H1 (cell line): ENCODE results near the gene GGA2. TPM values are rescaled to one million over a fixed set of nuclear protein-coding genes. Genes with fewer than 3 reads are reported as not detected.

Experiments used
- CTCF ChIA-PET: fragments of 300-600 bp; sonication (Branson Sonifier 250); formaldehyde crosslinking; loops from one replicate; lab custom pipeline; 2021; ENCODE audit not compliant: partially characterized antibody; lab: Charles Lee
- POLR2A ChIA-PET: fragments of 300-600 bp; sonication (Branson Sonifier 250); formaldehyde crosslinking; loops from one replicate; lab custom pipeline; 2021; ENCODE audit warnings: inconsistent platforms; ENCODE audit not compliant: partially characterized antibody; lab: Charles Lee
- DNase-seq, 2 experiments: peaks; one replicate each; pipeline versions ENCODE4 v3.0.0 to v3.0.0-alpha.2; 2010 to 2022; ENCODE audit warnings: low spot score in 2 of 2, low read depth in 1 of 2, mixed read lengths in 1 of 2
- FAIRE-seq: peaks from 2 replicates; lab custom pipeline; 2011; peaks lifted over from hg19 to GRCh38; lab: Jason Lieb, UNC
- H2AFZ ChIP-seq: 2 replicates; pipeline ENCODE4 v1.8.1; 2012; ENCODE audit warnings: low read length, inconsistent platforms
- H2AK5ac ChIP-seq: 2 replicates; pipeline ENCODE4 v1.6.1; 2013; ENCODE audit warnings: low read depth, low read length
- H2BK120ac ChIP-seq: replicated peaks from 2 replicates; pipeline ENCODE3; 2013; ENCODE audit warnings: low read depth, low read length, inconsistent platforms
- H2BK12ac ChIP-seq: 2 replicates; pipeline ENCODE4 v1.6.1; 2013; ENCODE audit warnings: low read depth, low read length
- H2BK15ac ChIP-seq: 2 replicates; pipeline ENCODE4 v1.6.1; 2013; ENCODE audit warnings: low read length
- H2BK20ac ChIP-seq: 2 replicates; pipeline ENCODE4 v1.6.1; 2013; ENCODE audit warnings: low read length
- H2BK5ac ChIP-seq: 2 replicates; pipeline ENCODE4 v1.6.1; 2013; ENCODE audit warnings: low read depth, low read length
- H3K14ac ChIP-seq: 2 replicates; pipeline ENCODE4 v1.6.1; 2013; ENCODE audit warnings: inconsistent platforms; ENCODE audit not compliant: insufficient read length
- H3K18ac ChIP-seq: 2 replicates; pipeline ENCODE4 v1.6.1; 2013; ENCODE audit warnings: low read length; ENCODE audit errors: extremely low read depth
- H3K23ac ChIP-seq: 2 replicates; pipeline ENCODE4 v1.6.1; 2013; ENCODE audit warnings: inconsistent platforms; ENCODE audit not compliant: insufficient read length
- H3K23me2 ChIP-seq: 2 replicates; pipeline ENCODE4 v1.6.1; 2013; ENCODE audit warnings: low read depth, low read length
- H3K27ac ChIP-seq: 2 replicates; pipeline ENCODE4 v1.6.1; 2011; ENCODE audit warnings: low read depth, low read length, inconsistent platforms
- H3K27me3 ChIP-seq, 4 experiments: replicated peaks in 1 of 4; 1 replicate in 1 of 4; 2 replicates in 3 of 4; pipeline versions ENCODE4 v1.6.1 to v1.8.1; 2011 to 2013; ENCODE audit warnings: low read length in 3 of 4, mild to moderate bottlenecking in 3 of 4, inconsistent platforms in 2 of 4, mixed read lengths in 2 of 4, moderate library complexity in 1 of 4; ENCODE audit not compliant: control insufficient read depth in 3 of 4, insufficient read depth in 3 of 4; ENCODE audit errors: extremely low read depth in 1 of 4
- H3K36me3 ChIP-seq, 4 experiments: 2 replicates each; pipeline versions ENCODE4 v1.6.1 to v1.8.1; 2011 to 2013; ENCODE audit warnings: mild to moderate bottlenecking in 4 of 4, low read length in 3 of 4, moderate library complexity in 2 of 4, control low read depth in 1 of 4, inconsistent platforms in 1 of 4; ENCODE audit not compliant: insufficient read depth in 4 of 4, control insufficient read depth in 2 of 4
- H3K4ac ChIP-seq: replicated peaks from 2 replicates; pipeline ENCODE3; 2013; ENCODE audit warnings: low read length, low read depth, mixed read lengths, inconsistent platforms; ENCODE audit not compliant: insufficient read length
- H3K4me1 ChIP-seq, 4 experiments: replicated peaks in 1 of 4; 1 replicate in 1 of 4; 2 replicates in 3 of 4; pipeline versions ENCODE4 v1.6.1 to v1.8.1; 2011 to 2013; ENCODE audit warnings: low read length in 3 of 4, inconsistent platforms in 2 of 4, mixed read lengths in 1 of 4; ENCODE audit not compliant: insufficient read depth in 4 of 4, control insufficient read depth in 3 of 4
- H3K4me2 ChIP-seq, 2 experiments: 2 replicates each; pipeline versions ENCODE4 v1.6.1 to v1.8.1; 2011 to 2013; ENCODE audit warnings: low read depth in 2 of 2, low read length in 2 of 2, control low read depth in 1 of 2, inconsistent platforms in 1 of 2, mild to moderate bottlenecking in 1 of 2; ENCODE audit not compliant: insufficient read depth in 1 of 2
- H3K4me3 ChIP-seq, 4 experiments: fragments of 200-600, 300-600 bp in 1 of 4; sonication (generic), shearing (Covaris generic), sonication (Bioruptor Twin) in 1 of 4; 2 replicates each; pipeline versions ENCODE4 v1.5.1 to v1.8.1; 2011 to 2016; ENCODE audit warnings: low read length in 4 of 4, low read depth in 3 of 4, control low read depth in 2 of 4, inconsistent platforms in 2 of 4, mild to moderate bottlenecking in 2 of 4, mixed read lengths in 1 of 4, moderate library complexity in 1 of 4; ENCODE audit not compliant: insufficient read depth in 2 of 4; ENCODE audit errors: extremely low read depth in 1 of 4
- H3K56ac ChIP-seq: replicated peaks from 2 replicates; pipeline ENCODE3; 2013; ENCODE audit warnings: low read depth, mild to moderate bottlenecking, mixed read lengths, low read length, inconsistent platforms; ENCODE audit not compliant: insufficient read length
- H3K79me1 ChIP-seq: 2 replicates; pipeline ENCODE4 v1.6.1; 2013; ENCODE audit warnings: low read depth, low read length, control low read depth
- H3K79me2 ChIP-seq, 2 experiments: 2 replicates each; pipeline versions ENCODE4 v1.6.1 to v1.8.1; 2012 to 2013; ENCODE audit warnings: low read length in 2 of 2, mild to moderate bottlenecking in 2 of 2, inconsistent platforms in 1 of 2; ENCODE audit not compliant: insufficient read depth in 2 of 2, control insufficient read depth in 1 of 2
- H3K9ac ChIP-seq, 4 experiments: replicated peaks in 1 of 4; 1 replicate in 1 of 4; 2 replicates in 3 of 4; pipeline versions ENCODE4 v1.6.1 to v1.8.1; 2011 to 2013; ENCODE audit warnings: low read depth in 3 of 4, low read length in 3 of 4, control low read depth in 2 of 4, mild to moderate bottlenecking in 2 of 4, moderate library complexity in 2 of 4, inconsistent platforms in 1 of 4; ENCODE audit errors: extremely low read depth in 1 of 4
- H3K9me3 ChIP-seq, 2 experiments: 2 replicates each; pipeline versions ENCODE4 v1.6.1 to v1.8.1; 2012 to 2013; ENCODE audit warnings: mild to moderate bottlenecking in 2 of 2, moderate library complexity in 2 of 2, control low read depth in 1 of 2, inconsistent platforms in 1 of 2, low read depth in 1 of 2, low read length in 1 of 2, mixed read lengths in 1 of 2; ENCODE audit not compliant: insufficient read depth in 2 of 2
- H4K20me1 ChIP-seq, 2 experiments: replicated peaks in 1 of 2; 2 replicates each; pipeline versions ENCODE3 to v1.8.1; 2011 to 2013; ENCODE audit warnings: inconsistent platforms in 2 of 2, low read length in 2 of 2, mild to moderate bottlenecking in 1 of 2; ENCODE audit not compliant: insufficient read depth in 2 of 2, control insufficient read depth in 1 of 2
- H4K5ac ChIP-seq: 2 replicates; pipeline ENCODE4 v1.6.1; 2013; ENCODE audit warnings: low read length, low read depth, mixed read lengths, inconsistent platforms; ENCODE audit not compliant: insufficient read length
- H4K8ac ChIP-seq: 2 replicates; pipeline ENCODE4 v1.8.0; 2013; ENCODE audit warnings: mild to moderate bottlenecking, moderate library complexity, low read length, inconsistent platforms; ENCODE audit not compliant: insufficient read depth; ENCODE audit errors: extremely low read depth
- H4K91ac ChIP-seq: replicated peaks from 2 replicates; pipeline ENCODE3; 2013; ENCODE audit warnings: low read length, mixed read lengths, inconsistent platforms; ENCODE audit not compliant: insufficient read length
- ASH2L ChIP-seq: fragments of 200-600, 300-600 bp; sonication (generic); IDR thresholded peaks from one replicate; pipeline ENCODE4 v1.7.1; 2017; ENCODE audit warnings: low read length
- ATF3 ChIP-seq: IDR thresholded peaks from 2 replicates; pipeline ENCODE4 v1.6.1; 2011; ENCODE audit warnings: low read depth, mild to moderate bottlenecking, low read length; ENCODE audit not compliant: insufficient read depth
- CTCF ChIP-seq, 3 experiments: IDR thresholded peaks; 1 replicate in 2 of 3; 2 replicates in 1 of 3; pipeline versions ENCODE4 v1.5.1 to v1.6.1; 2011; ENCODE audit warnings: low read length in 3 of 3, mild to moderate bottlenecking in 3 of 3, inconsistent platforms in 2 of 3, low read depth in 1 of 3, moderate library complexity in 1 of 3; ENCODE audit not compliant: insufficient read depth in 1 of 3; ENCODE audit errors: control extremely low read depth in 1 of 3
- E2F6 ChIP-seq: IDR thresholded peaks from 2 replicates; pipeline ENCODE4 v1.6.1; 2012; ENCODE audit warnings: inconsistent platforms
- FOSL1 ChIP-seq: IDR thresholded peaks from 2 replicates; pipeline ENCODE4 v1.6.1; 2011; ENCODE audit warnings: mild to moderate bottlenecking, low read depth, low read length, moderate library complexity; ENCODE audit not compliant: insufficient read depth
- POLR2AphosphoS5 ChIP-seq: IDR thresholded peaks from 2 replicates; pipeline ENCODE4 v1.6.1; 2011; ENCODE audit warnings: low read depth, low read length
- SAP30 ChIP-seq: fragments of 300-600 bp; sonication (generic); IDR thresholded peaks from 2 replicates; pipeline ENCODE4 v1.7.1; 2012; ENCODE audit warnings: low read length, moderate library complexity, mild to moderate bottlenecking, inconsistent platforms; ENCODE audit not compliant: insufficient read depth, insufficient replicate concordance
- SIX5 ChIP-seq: IDR thresholded peaks from 2 replicates; pipeline ENCODE4 v1.6.1; 2011; ENCODE audit warnings: mild to moderate bottlenecking, low read depth, low read length
- SP4 ChIP-seq: IDR thresholded peaks from 2 replicates; pipeline ENCODE4 v1.6.1; 2012; ENCODE audit warnings: low read length, inconsistent platforms
- TBP ChIP-seq: IDR thresholded peaks from 2 replicates; pipeline ENCODE4 v1.6.1; 2011; ENCODE audit warnings: low read depth, low read length, improper control_type of control experiment
- WGBS, 2 experiments: shearing (Covaris generic) in 1 of 2; methylation state at CpG; one replicate each; pipeline versions ENCODE4 v1.1.6 to v1.1.7; 2013 to 2015; ENCODE audit warnings: low lambda C conversion rate in 2 of 2, mixed read lengths in 2 of 2, inconsistent platforms in 1 of 2, low coverage in 1 of 2, missing lambda C conversion rate in 1 of 2; ENCODE audit not compliant: insufficient replicate concordance in 2 of 2, insufficient coverage in 1 of 2, insufficient read length in 1 of 2; ENCODE audit errors: extremely low coverage in 1 of 2, missing lambda C conversion rate in 1 of 2; 5-methylcytosine and 5-hydroxymethylcytosine counted together
- polyA plus RNA-seq, 7 experiments: library from polyadenylated mRNA; depleted of rRNA in 3 of 7; stranded (reverse) in 5 of 7; unstranded in 2 of 7; fragments of >200 nt in 5 of 7; fragments of 200-250 nt in 2 of 7; gene quantifications; 1 replicate in 5 of 7; 2 replicates in 1 of 7; 4 replicates in 1 of 7; pipeline versions ENCODE4 v1.2.1 to v1.2.3, GENCODE V29; 2011 to 2013; ENCODE audit warnings: missing spikeins in 2 of 7, mixed read lengths in 2 of 7
- total RNA-seq: library from RNA; stranded (reverse); fragmentation: NEBNext Ultra II Directional; extraction: Animal tissue kit (Norgen Biotek cat#: 25700); gene quantifications from 2 replicates; pipeline ENCODE4 v1.2.1, GENCODE V29; 2021

GGA2 gene
- total and polyA plus RNA-seq, 2 of the 8 experiments (the other 6 are each of a cell fraction or from before 2014, with no cell fraction given), result 65.8 to 114 TPM

GRCh38 chr16:23448392-23448791 is 61.9 kb downstream of the GGA2 start:
- H3K9ac ChIP-seq, result no peak overlapping the region
- H3K27me3 ChIP-seq, result no peaks in the 10 kb centered on the region
- no peak overlapping the region for H2BK12ac ChIP-seq
- H3K4ac ChIP-seq, result no peak overlapping the region
- H3K23me2 ChIP-seq, result peaks cover 2% of the 10 kb centered on the region; the same call in 1 of the 2 replicates
- WGBS, 2 experiments, result 87% methylated on average over 4 of the region's 4 CpGs; no CpG with 5 or more reads in 1 of the 2 experiments
- H4K20me1 ChIP-seq, result peaks cover 0 to 4% of the 10 kb centered on the region in 2 experiments
- H3K18ac ChIP-seq, result no peak overlapping the region
- peaks cover 0 to 2% (median 1%) of the 10 kb centered on the region in 4 experiments; a peak in 2 of 7 replicates for H3K4me1 ChIP-seq
- H3K9me3 ChIP-seq, result no peaks in the 10 kb centered on the region
- H2AFZ ChIP-seq, result no peak overlapping the region
- H3K4me3 ChIP-seq, result no peak overlapping the region
- no peak overlapping the region for H3K23ac ChIP-seq
- no peak overlapping the region for H2AK5ac ChIP-seq
- 0 out of 4 replicates have a peak, but pooled peaks cover 0 to 3% of the 10 kb centered on the region in 2 experiments for H3K79me2 ChIP-seq
- H3K4me2 ChIP-seq, result no peak overlapping the region
- DNase-seq (no peak), FAIRE-seq (no peak)
- H3K36me3 ChIP-seq, result peaks cover 3 to 11% (median 7%) of the 10 kb centered on the region in 4 experiments; a peak in 5 of 8 replicates
- H3K56ac ChIP-seq, result no peak overlapping the region
- POLR2A ChIA-PET, result interaction anchor here (1.3 kb wide), 1 partner anchor 12 kb away, joined by 6 read pairs; no protein-coding TSS in a partner anchor
- no peak overlapping the region for H3K14ac ChIP-seq
- CTCF ChIA-PET, result interaction anchor here (1.0 to 4.7 kb wide), 3 partner anchors 11 to 267 kb away, joined by 3 to 38 read pairs (median 3); no protein-coding TSS in a partner anchor
- H3K27ac ChIP-seq, result no peak overlapping the region
- no peak overlapping the region for H2BK5ac ChIP-seq
- H4K5ac ChIP-seq, result no peak overlapping the region
- H4K91ac ChIP-seq, result no peak overlapping the region
- no peak overlapping the region for H2BK120ac ChIP-seq
- H2BK20ac ChIP-seq, result no peak overlapping the region
- no peak overlapping the region for H4K8ac ChIP-seq
- 0 out of 2 replicates have a peak, but pooled peaks cover 2% of the 10 kb centered on the region for H3K79me1 ChIP-seq
- no peak overlapping the region for H2BK15ac ChIP-seq
- TF ChIP-seq ATF3 (no peak), ASH2L (no peak), E2F6 (no peak), FOSL1 (no peak), SIX5 (no peak), SP4 (no peak), SAP30 (no peak), POLR2AphosphoS5 (no peak), CTCF (IDR thresholded peaks at IDR 0.05; ENCODE audit: control extremely low read depth in 1 of 3, insufficient read depth in 1 of 3, low read depth in 1 of 3, low read length in 3 of 3) (no peak), TBP (no peak)
